Lower lobe of right lung (tissue), 2 donors: Measurements from ENCODE around the gene IRS4. TPM values are rescaled to one million over a fixed set of nuclear protein-coding genes. Genes with fewer than 3 reads are reported as not detected.

ENCODE experiments used
- ATAC-seq, 2 donors: fragments of 200-7000 bp; cut with Tn5 transposase; one replicate each; pipeline ENCODE4 v1.9.1; 2020 to 2022; ENCODE audit warnings: mild to moderate bottlenecking in 2 of 2, moderate library complexity in 2 of 2
- DNase-seq: peaks from one replicate; pipeline ENCODE4 v3.0.0-alpha.2; 2020
- H3K27ac ChIP-seq: fragments of 200-600 bp; one replicate; pipeline ENCODE4 v1.8.0; 2022
- H3K27me3 ChIP-seq: fragments of 200-600 bp; one replicate; pipeline ENCODE4 v1.8.0; 2022; ENCODE audit warnings: low read depth
- H3K36me3 ChIP-seq: fragments of 200-600 bp; one replicate; pipeline ENCODE4 v1.8.0; 2022; ENCODE audit warnings: mild to moderate bottlenecking
- H3K4me1 ChIP-seq: fragments of 200-600 bp; one replicate; pipeline ENCODE4 v1.8.0; 2022
- H3K4me3 ChIP-seq: fragments of 200-600 bp; one replicate; pipeline ENCODE4 v1.8.0; 2022; ENCODE audit warnings: mild to moderate bottlenecking
- H3K9me3 ChIP-seq: fragments of 200-600 bp; one replicate; pipeline ENCODE4 v1.8.0; 2022
- intact Hi-C: fragments of 100-400 bp; cut with DNase I; formaldehyde crosslinking; loops from one replicate; pipeline ENCODE4 v1.11.0; 2022
- long read RNA-seq: library from polyadenylated mRNA; unstranded; transcript quantifications from one replicate; pipeline ENCODE4 v2.0.0, GENCODE V29; 2021
- total RNA-seq: library from RNA; stranded (reverse); fragmentation: NEBNext Ultra II Directional; extraction: Animal tissue kit (Norgen Biotek cat#: 25700); gene quantifications from one replicate; pipeline ENCODE4 v1.2.1, GENCODE V29; 2021
- TF ChIP-seq, protein P1 (sequence below): fragments of 200-600 bp; IDR thresholded peaks from one replicate; pipeline ENCODE4 v1.8.0; 2022; ENCODE audit warnings: antibody characterized with exemption, mild to moderate bottlenecking
- donor health status: DM: no; HTN: yes; CAD: no; lungs with severe emphysema.

IRS4 gene
- total RNA-seq, result 0.09 TPM
- long read RNA-seq, result 0 reads

- intact Hi-C loops, result no loop called here
- H3K27ac ChIP-seq, result no peak within 1 kb of the TSS
- H3K9me3 ChIP-seq, result no peaks in the 10 kb centered on the region
- TF ChIP-seq, protein P1, sequence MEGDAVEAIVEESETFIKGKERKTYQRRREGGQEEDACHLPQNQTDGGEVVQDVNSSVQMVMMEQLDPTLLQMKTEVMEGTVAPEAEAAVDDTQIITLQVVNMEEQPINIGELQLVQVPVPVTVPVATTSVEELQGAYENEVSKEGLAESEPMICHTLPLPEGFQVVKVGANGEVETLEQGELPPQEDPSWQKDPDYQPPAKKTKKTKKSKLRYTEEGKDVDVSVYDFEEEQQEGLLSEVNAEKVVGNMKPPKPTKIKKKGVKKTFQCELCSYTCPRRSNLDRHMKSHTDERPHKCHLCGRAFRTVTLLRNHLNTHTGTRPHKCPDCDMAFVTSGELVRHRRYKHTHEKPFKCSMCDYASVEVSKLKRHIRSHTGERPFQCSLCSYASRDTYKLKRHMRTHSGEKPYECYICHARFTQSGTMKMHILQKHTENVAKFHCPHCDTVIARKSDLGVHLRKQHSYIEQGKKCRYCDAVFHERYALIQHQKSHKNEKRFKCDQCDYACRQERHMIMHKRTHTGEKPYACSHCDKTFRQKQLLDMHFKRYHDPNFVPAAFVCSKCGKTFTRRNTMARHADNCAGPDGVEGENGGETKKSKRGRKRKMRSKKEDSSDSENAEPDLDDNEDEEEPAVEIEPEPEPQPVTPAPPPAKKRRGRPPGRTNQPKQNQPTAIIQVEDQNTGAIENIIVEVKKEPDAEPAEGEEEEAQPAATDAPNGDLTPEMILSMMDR, result no peak
- H3K27me3 ChIP-seq, result peaks cover 20% of the 10 kb centered on the region
- DNase-seq (peak; percentile 37), ATAC-seq (peak; percentile 49 to 67)
- peak within 1 kb of the TSS; percentile 43 for H3K4me3 ChIP-seq
- H3K4me1 ChIP-seq, result no peaks in the 10 kb centered on the region
- H3K36me3 ChIP-seq, result no peaks in the 10 kb centered on the region
These were observed at the start of gene IRS4 for GRCh38 chrX:108736509-108737479. Gene IRS4 (minus strand): TSS chrX:108736563.

GRCh38 chrX:108772549-108772948 lies 36.2 kb upstream of the IRS4 start:
- ATAC-seq (no peak), DNase-seq (no peak)
- TF ChIP-seq, protein P1, result no peak
- Histone ChIP-seq H3K4me1 (no peaks in the 10 kb centered on the region), H3K9me3 (no peaks in the 10 kb centered on the region), H3K36me3 (no peaks in the 10 kb centered on the region), H3K4me3 (no peak overlapping the region), H3K27ac (no peak overlapping the region), H3K27me3 (no peaks in the 10 kb centered on the region)
- intact Hi-C loops, result no loop called here

- Histone ChIP-seq H3K36me3 (no peaks in the 10 kb centered on the region), H3K9me3 (no peaks in the 10 kb centered on the region), H3K27ac (no peak overlapping the region), H3K27me3 (no peaks in the 10 kb centered on the region), H3K4me3 (no peak overlapping the region), H3K4me1 (no peaks in the 10 kb centered on the region)
- TF ChIP-seq, protein P1, result no peak
- intact Hi-C loops, result no loop called here
- DNase-seq (no peak), ATAC-seq (no peak)
These were observed 27.2 kb upstream of the IRS4 start for GRCh38 chrX:108763559-108763958.

GRCh38 chrX:108740299-108740774 lies 4.0 kb upstream of the IRS4 start:
- no peak for DNase-seq
- intact Hi-C loops, result no loop called here
- Histone ChIP-seq H3K9me3 (no peaks in the 10 kb centered on the region), H3K27me3 (peaks cover 10% of the 10 kb centered on the region), H3K27ac (no peak overlapping the region), H3K4me1 (no peaks in the 10 kb centered on the region), H3K4me3 (no peak overlapping the region), H3K36me3 (no peaks in the 10 kb centered on the region)
- TF ChIP-seq, protein P1, result no peak
- ATAC-seq, result no peak

- Histone ChIP-seq H3K4me1 (no peaks in the 10 kb centered on the region), H3K27me3 (peaks cover 20% of the 10 kb centered on the region), H3K36me3 (no peaks in the 10 kb centered on the region), H3K27ac (no peak overlapping the region), H3K4me3 (no peak overlapping the region), H3K9me3 (no peaks in the 10 kb centered on the region)
- DNase-seq, result no peak
- no peak for ATAC-seq
- TF ChIP-seq, protein P1, result no peak
- intact Hi-C loops, result no loop called here
These were observed 1.4 kb upstream of the IRS4 start for GRCh38 chrX:108737754-108738153.
